ENCODE measurements around the gene RAB44. TPM values are rescaled to one million over a fixed set of nuclear protein-coding genes. Genes with fewer than 3 reads are reported as not detected.
"Not testable (repeated sequence)": the region's sequence is repeated elsewhere in the genome, so short reads cannot be mapped to it uniquely, and the experiment has no call there.

Gene RAB44
- total RNA-seq, 1 donor from 2014 or later, result 0.16 TPM

DNA sequence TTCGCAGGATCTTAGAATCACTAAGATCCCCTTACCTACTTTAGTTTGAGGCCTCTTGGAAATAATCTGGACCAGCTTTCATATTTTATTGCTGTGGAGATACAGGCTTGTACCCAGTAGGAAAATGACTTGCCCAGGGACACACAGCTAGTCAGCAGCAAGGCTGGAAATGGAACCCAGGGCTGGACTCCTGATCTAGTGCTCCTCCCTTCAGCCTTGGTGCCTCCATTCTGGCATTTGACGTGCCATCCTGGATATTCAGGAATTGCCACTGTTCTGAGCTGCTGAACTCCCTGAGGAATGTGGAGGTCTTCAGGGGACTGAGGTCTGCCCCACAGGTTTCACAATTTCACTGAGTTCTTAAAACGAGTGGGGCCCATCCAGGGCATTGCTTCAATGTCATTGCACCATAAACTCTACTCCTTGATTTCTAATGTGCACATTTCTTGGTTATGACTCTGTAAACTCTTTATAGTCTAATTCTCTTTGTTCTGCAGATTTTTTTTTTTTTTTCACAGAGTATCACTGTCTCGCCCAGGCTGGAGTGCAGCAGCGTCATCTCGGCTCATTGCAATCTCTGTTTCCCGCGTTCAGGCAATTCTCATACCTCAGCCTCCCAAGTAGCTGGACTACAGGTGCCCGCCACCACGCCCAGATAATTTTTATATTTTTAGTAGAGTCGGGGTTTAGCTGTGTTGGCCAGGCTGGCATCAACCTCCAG is 45.8 kb upstream of the RAB44 start:
- H3K4me2 ChIP-seq (ENCODE audit: low read length), result no peak overlapping the region
- H3K9me3 ChIP-seq (ENCODE audit: insufficient read depth, low read depth, low read length), result no peaks in the 10 kb centered on the region
- no peak overlapping the region for H3K27ac Mint-ChIP-seq (ENCODE audit: unreplicated experiment)
- no peaks in the 10 kb centered on the region for H4K20me1 ChIP-seq (ENCODE audit: insufficient read depth, low read length)
- H3K4me1 Mint-ChIP-seq (ENCODE audit: low read depth, unreplicated experiment), result peaks cover 20% of the 10 kb centered on the region
- no peaks in the 10 kb centered on the region for H3K79me2 ChIP-seq (ENCODE audit: insufficient read depth, low read length)
- no peak for FAIRE-seq
- no peak for DNase-seq (ENCODE audit: low read depth)
- H3K4me3 Mint-ChIP-seq (ENCODE audit: unreplicated experiment), result no peak overlapping the region
- H3K27me3 Mint-ChIP-seq (ENCODE audit: low read depth, unreplicated experiment), result peaks cover 16% of the 10 kb centered on the region
- no peaks in the 10 kb centered on the region for H3K36me3 ChIP-seq (ENCODE audit: insufficient read depth, low read length)
- peaks cover 6% of the 10 kb centered on the region for H3K27me3 ChIP-seq (ENCODE audit: insufficient read depth, low read length)
- peaks cover 2% of the 10 kb centered on the region for H3K9me3 Mint-ChIP-seq (ENCODE audit: unreplicated experiment)
- H3K36me3 Mint-ChIP-seq (ENCODE audit: low read depth, unreplicated experiment), result no peaks in the 10 kb centered on the region
- TF ChIP-seq, protein P1, sequence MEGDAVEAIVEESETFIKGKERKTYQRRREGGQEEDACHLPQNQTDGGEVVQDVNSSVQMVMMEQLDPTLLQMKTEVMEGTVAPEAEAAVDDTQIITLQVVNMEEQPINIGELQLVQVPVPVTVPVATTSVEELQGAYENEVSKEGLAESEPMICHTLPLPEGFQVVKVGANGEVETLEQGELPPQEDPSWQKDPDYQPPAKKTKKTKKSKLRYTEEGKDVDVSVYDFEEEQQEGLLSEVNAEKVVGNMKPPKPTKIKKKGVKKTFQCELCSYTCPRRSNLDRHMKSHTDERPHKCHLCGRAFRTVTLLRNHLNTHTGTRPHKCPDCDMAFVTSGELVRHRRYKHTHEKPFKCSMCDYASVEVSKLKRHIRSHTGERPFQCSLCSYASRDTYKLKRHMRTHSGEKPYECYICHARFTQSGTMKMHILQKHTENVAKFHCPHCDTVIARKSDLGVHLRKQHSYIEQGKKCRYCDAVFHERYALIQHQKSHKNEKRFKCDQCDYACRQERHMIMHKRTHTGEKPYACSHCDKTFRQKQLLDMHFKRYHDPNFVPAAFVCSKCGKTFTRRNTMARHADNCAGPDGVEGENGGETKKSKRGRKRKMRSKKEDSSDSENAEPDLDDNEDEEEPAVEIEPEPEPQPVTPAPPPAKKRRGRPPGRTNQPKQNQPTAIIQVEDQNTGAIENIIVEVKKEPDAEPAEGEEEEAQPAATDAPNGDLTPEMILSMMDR (IDR thresholded peaks at IDR 0.05; ENCODE audit: insufficient read depth, low read depth, low read length), result no peak
- no peak for TF ChIP-seq EZH2 (IDR thresholded peaks at IDR 0.05; ENCODE audit: insufficient read depth, low read length)
- H3K27ac ChIP-seq (ENCODE audit: low read depth, low read length), result no peak overlapping the region
- no peak overlapping the region for H3K4me3 ChIP-seq (ENCODE audit: insufficient read depth, low read depth, low read length)
- H3K9ac ChIP-seq (ENCODE audit: low read length), result no peak overlapping the region
- no peaks in the 10 kb centered on the region for H3K4me1 ChIP-seq (ENCODE audit: insufficient read depth, low read length)
- H2AFZ ChIP-seq (ENCODE audit: low read depth, low read length), result no peak overlapping the region

DNA sequence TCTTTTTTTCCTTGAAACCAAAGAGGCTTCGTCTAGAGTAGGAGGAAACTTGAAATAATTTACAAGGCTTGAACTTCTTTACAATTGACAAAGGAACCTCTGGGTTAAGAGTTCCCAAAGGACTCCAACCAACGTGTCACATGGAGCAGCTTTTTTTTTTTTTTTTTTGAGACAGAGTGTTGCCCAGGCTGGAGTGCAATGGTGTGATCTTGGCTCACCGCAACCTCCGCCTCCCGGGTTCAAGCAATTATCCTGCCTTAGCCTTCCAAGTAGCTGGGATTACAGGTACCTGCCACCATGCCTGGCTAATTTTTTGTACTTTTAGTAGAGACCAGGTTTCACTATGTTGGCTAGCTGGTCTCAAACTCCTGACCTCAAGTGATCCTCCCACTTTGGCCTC is 43.2 kb upstream of the RAB44 start:
- Mint-ChIP-seq H3K27me3 (ENCODE audit: low read depth, unreplicated experiment) (peaks cover 11% of the 10 kb centered on the region), H3K4me1 (ENCODE audit: low read depth, unreplicated experiment) (peaks cover 19% of the 10 kb centered on the region)
- not testable (repeated sequence) for FAIRE-seq; H3K4me3 ChIP-seq (ENCODE audit: insufficient read depth, low read depth, low read length); H3K79me2 ChIP-seq (ENCODE audit: insufficient read depth, low read length); H3K36me3 ChIP-seq (ENCODE audit: insufficient read depth, low read length); H2AFZ ChIP-seq (ENCODE audit: low read depth, low read length); H3K4me1 ChIP-seq (ENCODE audit: insufficient read depth, low read length); H3K9ac ChIP-seq (ENCODE audit: low read length); H3K9me3 ChIP-seq (ENCODE audit: insufficient read depth, low read depth, low read length); H3K36me3 Mint-ChIP-seq (ENCODE audit: low read depth, unreplicated experiment); H3K4me2 ChIP-seq (ENCODE audit: low read length); H4K20me1 ChIP-seq (ENCODE audit: insufficient read depth, low read length); H3K27me3 ChIP-seq (ENCODE audit: insufficient read depth, low read length); H3K9me3 Mint-ChIP-seq (ENCODE audit: unreplicated experiment); H3K4me3 Mint-ChIP-seq (ENCODE audit: unreplicated experiment); H3K27ac ChIP-seq (ENCODE audit: low read depth, low read length); H3K27ac Mint-ChIP-seq (ENCODE audit: unreplicated experiment); DNase-seq (ENCODE audit: low read depth)

DNA sequence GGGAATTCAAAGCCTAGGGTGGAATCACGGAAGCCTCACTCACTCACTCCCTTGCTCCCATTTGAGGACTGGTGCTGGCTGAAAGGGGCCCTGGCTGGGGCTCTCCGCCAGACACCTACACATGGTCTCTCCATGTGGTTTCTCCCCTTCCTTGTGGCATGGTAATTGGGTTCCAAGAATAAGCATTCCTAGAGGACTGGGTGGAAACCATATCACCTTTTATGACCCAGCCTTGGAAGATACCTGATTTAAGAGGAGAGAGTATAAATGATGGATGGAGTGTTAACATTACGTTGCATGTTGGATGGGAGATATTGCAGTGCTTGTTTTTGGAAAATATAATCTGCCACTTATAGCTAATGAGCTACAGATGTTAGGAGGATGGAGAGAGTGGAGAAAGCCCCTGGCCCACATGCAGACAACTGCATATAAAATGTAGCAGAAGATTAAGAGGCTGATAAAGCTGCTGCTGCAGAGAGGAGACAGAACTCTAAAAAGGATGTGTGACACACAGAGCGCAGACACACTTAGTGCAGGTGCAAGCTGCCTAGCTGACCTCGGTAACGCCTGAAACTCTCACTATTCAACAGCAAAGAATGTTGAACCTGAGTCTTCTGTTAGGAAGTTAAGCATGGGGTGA is 42.4 kb upstream of the RAB44 start:
- Histone ChIP-seq H3K9ac (ENCODE audit: low read length) (no peak overlapping the region), H3K27me3 (ENCODE audit: insufficient read depth, low read length) (peaks cover 3% of the 10 kb centered on the region), H3K4me1 (ENCODE audit: insufficient read depth, low read length) (peaks cover 9% of the 10 kb centered on the region), H2AFZ (ENCODE audit: low read depth, low read length) (no peak overlapping the region), H3K79me2 (ENCODE audit: insufficient read depth, low read length) (no peaks in the 10 kb centered on the region), H3K36me3 (ENCODE audit: insufficient read depth, low read length) (no peaks in the 10 kb centered on the region), H4K20me1 (ENCODE audit: insufficient read depth, low read length) (no peaks in the 10 kb centered on the region), H3K4me2 (ENCODE audit: low read length) (no peak overlapping the region), H3K9me3 (ENCODE audit: insufficient read depth, low read depth, low read length) (no peaks in the 10 kb centered on the region), H3K27ac (ENCODE audit: low read depth, low read length) (no peak overlapping the region), H3K4me3 (ENCODE audit: insufficient read depth, low read depth, low read length) (no peak overlapping the region)
- TF ChIP-seq EZH2 (IDR thresholded peaks at IDR 0.05; ENCODE audit: insufficient read depth, low read length), result no peak
- TF ChIP-seq, protein P1 (IDR thresholded peaks at IDR 0.05; ENCODE audit: insufficient read depth, low read depth, low read length), result no peak
- Mint-ChIP-seq H3K36me3 (ENCODE audit: low read depth, unreplicated experiment) (no peaks in the 10 kb centered on the region), H3K4me1 (ENCODE audit: low read depth, unreplicated experiment) (peaks cover 15% of the 10 kb centered on the region), H3K4me3 (ENCODE audit: unreplicated experiment) (no peak overlapping the region), H3K27ac (ENCODE audit: unreplicated experiment) (no peak overlapping the region), H3K27me3 (ENCODE audit: low read depth, unreplicated experiment) (peaks cover 12% of the 10 kb centered on the region), H3K9me3 (ENCODE audit: unreplicated experiment) (peaks cover 2% of the 10 kb centered on the region)
- FAIRE-seq (no peak), DNase-seq (ENCODE audit: low read depth) (peak; percentile 54)

Measured in astrocyte (in vitro differentiated cells and primary cell).